Endodermal cell (in vitro differentiated cells): Measurements from ENCODE around the gene CENPW. TPM values are rescaled to one million over a fixed set of nuclear protein-coding genes. Genes with fewer than 3 reads are reported as not detected.

ENCODE experiments used
- DNase-seq: peaks from one replicate; pipeline ENCODE4 v3.0.0-alpha.2; 2017
- H3K27ac ChIP-seq: 2 replicates; pipeline ENCODE4 v1.5.1; 2013; ENCODE audit warnings: mild to moderate bottlenecking, low read depth, low read length, moderate library complexity
- H3K27me3 ChIP-seq: 2 replicates; pipeline ENCODE4 v1.6.1; 2013; ENCODE audit warnings: mild to moderate bottlenecking, low read length, moderate library complexity; ENCODE audit not compliant: insufficient read depth, control insufficient read depth, poor library complexity, severe bottlenecking
- H3K36me3 ChIP-seq: 2 replicates; pipeline ENCODE4 v1.7.0; 2013; ENCODE audit warnings: mild to moderate bottlenecking, low read length, moderate library complexity; ENCODE audit not compliant: control insufficient read depth, insufficient read depth
- H3K4me1 ChIP-seq: one replicate; pipeline ENCODE4 v1.7.0; 2013; ENCODE audit warnings: low read length; ENCODE audit not compliant: control insufficient read depth, insufficient read depth
- H3K4me3 ChIP-seq: 2 replicates; pipeline ENCODE4 v1.5.1; 2013; ENCODE audit warnings: mild to moderate bottlenecking, low read length, moderate library complexity
- H3K9ac ChIP-seq: 2 replicates; pipeline ENCODE4 v1.6.1; 2013; ENCODE audit warnings: mild to moderate bottlenecking, low read length, moderate library complexity; ENCODE audit not compliant: poor library complexity, severe bottlenecking; ENCODE audit errors: extremely low read depth
- H3K9me3 ChIP-seq: 2 replicates; pipeline ENCODE4 v1.6.1; 2013; ENCODE audit warnings: mild to moderate bottlenecking, low read length, moderate library complexity; ENCODE audit not compliant: control insufficient read depth
- H3K27ac Mint-ChIP-seq: 2 replicates; pipeline ENCODE4 v1.8.0; 2020; ENCODE audit warnings: mixed read lengths
- H3K27me3 Mint-ChIP-seq: 2 replicates; pipeline ENCODE4 v1.8.0; 2021; ENCODE audit warnings: mild to moderate bottlenecking, mixed read lengths; ENCODE audit not compliant: insufficient read depth
- H3K36me3 Mint-ChIP-seq: 2 replicates; pipeline ENCODE4 v1.8.0; 2020; ENCODE audit warnings: low read depth, mixed read lengths
- H3K4me1 Mint-ChIP-seq: 2 replicates; pipeline ENCODE4 v1.8.0; 2020; ENCODE audit warnings: mixed read lengths
- H3K4me3 Mint-ChIP-seq: 2 replicates; pipeline ENCODE4 v1.8.0; 2020; ENCODE audit warnings: mild to moderate bottlenecking, moderate library complexity, mixed read lengths
- H3K9me3 Mint-ChIP-seq: 2 replicates; pipeline ENCODE4 v1.8.0; 2020; ENCODE audit warnings: mild to moderate bottlenecking, mixed read lengths
- CTCF ChIP-seq: fragments of 200-600 bp; sonication (generic); conservative IDR thresholded peaks from 2 replicates; pipeline ENCODE4 v1.5.0; 2021; ENCODE audit warnings: antibody characterized with exemption, mild to moderate bottlenecking
- WGBS, 2 experiments: methylation state at CpG; one replicate each; pipeline versions ENCODE4 v1.1.5 to v1.1.7; 2013; ENCODE audit warnings: missing lambda C conversion rate in 2 of 2, mixed read lengths in 1 of 2; ENCODE audit not compliant: insufficient coverage in 1 of 2, insufficient read length in 1 of 2; 5-methylcytosine and 5-hydroxymethylcytosine counted together
- total RNA-seq, 2 donors: library from RNA; stranded (reverse); fragmentation: NEBNext Ultra II Directional in 1 of 2; extraction: Animal tissue kit (Norgen Biotek cat#: 25700) in 1 of 2; gene quantifications; 2 replicates in 1 of 2; 3 replicates in 1 of 2; pipeline ENCODE4 v1.2.1, GENCODE V29; 2021

CENPW gene
- total RNA-seq, 2 donors from 2014 or later: 42.2 to 57.4 TPM

GRCh38 chr6:126308362-126308761, 31.6 kb upstream of the CENPW start:
- no peaks in the 10 kb centered on the region for H3K36me3 ChIP-seq
- H3K27me3 ChIP-seq: no peaks in the 10 kb centered on the region
- H3K4me3 ChIP-seq: no peak overlapping the region
- H3K9me3 ChIP-seq: no peaks in the 10 kb centered on the region
- no peak overlapping the region for H3K27ac Mint-ChIP-seq
- no peaks in the 10 kb centered on the region for H3K4me1 Mint-ChIP-seq
- no peaks in the 10 kb centered on the region for H3K4me1 ChIP-seq
- H3K4me3 Mint-ChIP-seq: no peak overlapping the region
- TF ChIP-seq CTCF: no peak
- H3K9me3 Mint-ChIP-seq: no peaks in the 10 kb centered on the region
- H3K36me3 Mint-ChIP-seq: no peaks in the 10 kb centered on the region
- H3K27me3 Mint-ChIP-seq: no peaks in the 10 kb centered on the region
- no peak for DNase-seq
- H3K27ac ChIP-seq: no peak overlapping the region
- no peak overlapping the region for H3K9ac ChIP-seq
- WGBS, 2 experiments: 99 to 100% methylated on average over 1 to 3 of the region's 3 CpGs

- no peaks in the 10 kb centered on the region for H3K27me3 ChIP-seq
- no peak overlapping the region for H3K9ac ChIP-seq
- Mint-ChIP-seq H3K27ac (no peak overlapping the region), H3K4me1 (no peaks in the 10 kb centered on the region), H3K4me3 (no peak overlapping the region), H3K27me3 (no peaks in the 10 kb centered on the region), H3K36me3 (no peaks in the 10 kb centered on the region), H3K9me3 (no peaks in the 10 kb centered on the region)
- H3K4me1 ChIP-seq: no peaks in the 10 kb centered on the region
- no peak overlapping the region for H3K27ac ChIP-seq
- no peaks in the 10 kb centered on the region for H3K36me3 ChIP-seq
- WGBS, 2 experiments: 100% methylated on average over 1 of the region's 1 CpG; no CpG with 5 or more reads in 1 of the 2 experiments
- no peak overlapping the region for H3K4me3 ChIP-seq
- peak; percentile 73 for TF ChIP-seq CTCF
- H3K9me3 ChIP-seq: no peaks in the 10 kb centered on the region
- DNase-seq: peak; percentile 57
Observed at GRCh38 chr6:126312013-126312665, 27.8 kb upstream of the CENPW start.

GRCh38 chr6:126313941-126314340, 26.0 kb upstream of the CENPW start:
- Mint-ChIP-seq H3K4me1 (no peaks in the 10 kb centered on the region), H3K27me3 (no peaks in the 10 kb centered on the region), H3K27ac (peak overlapping the region; percentile 26), H3K36me3 (no peaks in the 10 kb centered on the region), H3K9me3 (no peaks in the 10 kb centered on the region), H3K4me3 (no peak overlapping the region)
- no peak for DNase-seq
- 83% methylated on average over 1 of the region's 1 CpG; no CpG with 5 or more reads in 1 of the 2 experiments for WGBS, 2 experiments
- H3K27me3 ChIP-seq: no peaks in the 10 kb centered on the region
- H3K27ac ChIP-seq: no peak overlapping the region
- H3K36me3 ChIP-seq: no peaks in the 10 kb centered on the region
- H3K4me3 ChIP-seq: no peak overlapping the region
- H3K9ac ChIP-seq: no peak overlapping the region
- H3K9me3 ChIP-seq: no peaks in the 10 kb centered on the region
- H3K4me1 ChIP-seq: no peaks in the 10 kb centered on the region
- TF ChIP-seq CTCF: no peak
